HG03280 (cell line): ENCODE results near the gene BUB1B.

ENCODE experiments used
- ATAC-seq: cut with Tn5 transposase; IDR thresholded peaks from one replicate; pipeline ENCODE4 v1.9.1; 2021; ENCODE audit warnings: mild to moderate bottlenecking, moderate library complexity; ENCODE audit not compliant: unreplicated experiment

Gene BUB1B

DNA sequence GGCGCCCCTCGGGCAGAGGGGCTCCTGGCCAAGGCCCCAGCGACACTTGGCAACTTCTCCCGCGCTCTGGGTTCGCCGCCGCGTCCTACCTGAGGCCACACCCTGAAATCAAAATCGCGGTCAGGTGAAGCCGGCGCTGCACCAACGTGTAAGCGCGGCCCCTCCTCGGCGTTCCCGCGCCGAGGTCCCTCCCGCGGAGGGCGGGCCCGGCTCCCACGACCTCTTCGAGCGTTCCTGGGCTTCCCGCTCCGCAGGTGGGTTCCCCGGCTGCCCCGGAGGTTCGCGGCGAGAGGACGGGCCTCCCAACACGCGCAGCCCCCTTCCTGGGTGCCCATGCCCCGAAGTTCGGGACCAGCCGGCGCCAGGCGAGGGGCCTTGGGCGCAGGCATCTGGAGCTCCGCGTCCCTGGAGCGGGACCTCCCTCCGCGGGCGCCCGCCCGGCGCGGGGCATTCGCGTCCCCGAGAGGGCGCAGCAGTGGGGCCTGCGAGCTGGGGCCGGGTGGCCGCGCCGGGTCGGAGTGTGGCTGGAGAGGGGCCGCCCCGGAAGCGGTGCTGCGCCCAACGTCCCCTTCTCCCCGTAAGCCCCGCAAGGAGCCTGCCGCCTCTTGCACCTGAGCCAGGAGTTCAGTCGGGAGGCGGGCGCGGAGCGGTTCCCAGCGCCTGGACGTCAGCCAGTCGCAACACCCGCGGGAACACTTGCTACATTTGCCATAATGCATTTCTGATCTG is 91.7 kb downstream of the BUB1B start:
- ATAC-seq: no peak

DNA sequence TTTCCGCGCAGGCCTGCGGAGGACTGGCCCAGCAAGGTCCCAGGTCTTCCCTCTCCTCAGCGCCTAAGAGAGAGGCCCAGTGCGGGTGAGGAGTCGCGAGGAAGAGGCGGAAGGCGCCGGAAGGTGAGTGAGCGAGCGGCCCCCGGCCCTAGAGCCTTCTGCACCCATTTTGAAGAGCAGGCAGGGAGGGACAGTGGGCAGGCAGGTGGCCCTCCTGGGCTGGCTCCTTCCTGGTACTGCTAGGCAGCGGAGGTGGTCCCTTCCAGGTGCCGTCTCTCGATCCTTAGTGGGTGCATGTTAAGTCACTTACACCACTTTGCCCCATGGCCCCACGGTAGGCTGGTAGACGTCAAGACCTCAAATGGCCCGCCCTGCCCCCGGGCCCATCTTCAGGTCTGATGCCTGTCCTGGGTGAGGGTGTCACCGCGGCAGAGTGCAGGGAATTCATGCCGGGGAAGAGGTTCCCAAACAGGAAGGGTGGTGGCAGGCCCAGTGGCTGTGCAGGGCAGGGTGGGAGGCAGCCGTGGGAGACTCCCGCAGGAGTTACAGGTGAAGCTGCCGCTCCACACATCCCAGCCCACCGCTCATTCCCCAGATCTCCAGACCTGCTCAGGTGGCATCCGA is 92.4 kb downstream of the BUB1B start:
- ATAC-seq: no peak

DNA sequence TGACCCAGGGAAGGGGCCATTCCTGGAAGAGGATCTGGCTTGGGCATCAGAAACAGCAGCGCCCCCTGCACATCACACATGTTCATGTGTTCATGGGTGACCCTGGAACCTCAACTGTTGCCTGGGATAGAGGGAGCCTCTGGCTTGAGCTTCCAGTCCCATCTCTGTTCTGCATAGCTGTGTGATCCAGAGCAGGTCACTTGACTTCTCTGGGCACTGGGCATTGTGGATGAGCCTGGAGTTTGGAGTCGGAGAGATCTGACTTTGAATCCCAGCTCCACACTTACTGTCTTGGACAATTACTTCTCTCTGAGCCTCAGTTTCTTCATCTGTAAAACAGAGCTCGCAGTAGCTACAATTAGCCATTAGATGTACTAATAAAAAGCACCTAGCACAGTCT is 93.6 kb downstream of the BUB1B start:
- ATAC-seq: no peak

DNA sequence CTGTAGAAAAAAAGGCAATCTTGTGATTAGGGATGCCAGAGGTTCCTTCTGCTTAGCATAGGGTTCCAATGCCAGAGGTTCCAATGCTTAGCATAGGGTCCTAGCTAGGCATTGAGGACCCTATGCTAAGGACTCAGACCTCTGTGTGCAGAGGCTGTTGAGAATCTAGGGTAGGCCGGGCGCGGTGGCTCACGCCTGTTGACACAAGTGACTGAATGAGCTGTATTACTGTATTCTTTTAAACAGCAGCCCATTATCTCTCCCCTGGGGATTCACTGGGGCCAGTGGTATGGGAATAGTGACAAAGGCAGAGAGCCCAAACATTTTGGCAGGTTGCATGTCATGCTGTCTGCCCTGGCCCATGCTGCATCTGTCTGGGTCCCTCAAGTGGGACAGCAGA is 94.2 kb downstream of the BUB1B start:
- ATAC-seq: no peak

DNA sequence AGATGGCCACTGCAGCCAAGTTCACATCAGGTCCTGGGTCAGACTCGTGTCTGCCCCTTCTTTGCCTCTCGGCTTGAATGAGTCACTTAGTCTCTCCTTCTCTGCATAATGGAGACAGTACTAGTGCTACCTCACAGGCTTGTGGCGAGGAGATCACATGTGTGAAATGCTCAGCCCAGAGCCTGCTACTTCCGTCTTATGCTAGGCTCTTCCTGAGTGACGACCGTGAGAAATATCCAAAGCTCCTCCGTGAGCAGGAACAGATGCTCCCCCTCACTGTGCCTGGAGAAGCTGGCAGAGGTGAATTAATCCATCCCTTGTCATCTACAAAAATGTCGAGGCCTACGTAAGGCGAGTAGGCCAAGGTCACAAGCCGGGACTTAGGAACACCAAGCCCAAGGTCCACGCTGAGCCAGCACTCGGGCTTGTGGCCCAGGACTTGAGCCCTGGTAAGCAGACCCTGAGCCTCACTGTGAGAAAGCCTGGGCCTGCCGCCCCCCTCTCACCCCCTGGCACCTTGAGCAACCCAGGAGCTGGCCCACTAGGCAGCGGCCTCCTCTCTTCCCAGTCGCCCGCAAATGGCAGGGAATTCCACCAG is 95.9 kb downstream of the BUB1B start:
- no peak for ATAC-seq

DNA sequence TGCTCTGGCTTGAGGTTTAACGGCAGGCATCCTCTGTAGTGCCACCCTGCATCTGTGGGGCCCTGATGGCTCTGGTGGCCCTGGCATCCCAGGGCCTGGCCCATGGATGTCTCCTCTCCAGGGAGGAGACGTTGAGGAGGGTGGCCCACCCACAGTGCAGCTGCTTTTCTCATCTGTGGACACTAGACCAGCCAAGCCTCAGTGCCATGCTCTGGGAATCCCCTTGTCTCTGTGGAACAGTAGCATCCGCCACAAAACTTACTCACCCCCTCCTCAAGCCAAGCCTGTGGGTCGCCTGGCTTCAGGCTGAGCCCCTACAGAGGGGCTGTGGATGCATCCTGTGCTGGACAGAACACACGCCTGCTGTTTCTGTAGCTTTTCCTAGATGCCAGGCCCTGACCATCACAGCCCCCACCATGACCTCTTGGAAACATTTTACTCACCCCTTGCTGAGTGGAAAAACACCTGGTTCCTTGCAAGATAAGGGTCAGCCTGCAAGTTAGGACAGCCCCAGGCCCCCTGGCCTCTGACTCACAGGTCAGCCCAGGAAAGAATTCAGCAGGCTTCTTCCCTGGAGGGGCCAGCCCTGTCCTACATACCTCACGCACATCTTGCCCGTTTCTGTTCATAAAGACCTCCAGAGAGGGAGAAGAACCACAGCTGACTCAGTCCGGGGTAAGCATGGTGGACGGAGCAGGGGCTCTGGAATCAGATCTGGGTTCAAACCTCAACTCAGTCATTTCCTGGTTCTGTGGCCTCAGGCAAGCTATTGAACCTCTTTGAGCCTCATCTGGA is 97.0 kb downstream of the BUB1B start:
- ATAC-seq: no peak

DNA sequence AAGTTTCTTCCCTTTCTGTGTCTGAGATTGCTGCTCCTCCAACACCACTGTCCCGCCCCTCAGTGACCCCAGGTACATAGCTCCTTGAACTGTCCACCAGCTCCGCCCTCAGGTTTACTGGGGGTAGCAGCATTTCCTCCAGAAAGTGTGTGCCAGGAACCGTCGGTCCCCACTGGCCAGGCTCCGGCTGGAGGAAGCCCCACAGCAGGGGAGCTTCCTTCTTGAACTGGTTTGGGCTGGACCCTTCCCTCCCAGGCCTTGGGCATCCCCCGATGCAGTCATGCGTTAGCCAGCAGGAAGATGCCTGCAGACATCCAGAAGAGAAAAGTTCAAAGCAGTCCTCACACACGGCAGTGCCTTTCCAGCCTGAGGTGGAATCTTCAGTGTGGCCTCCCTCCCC is 97.7 kb downstream of the BUB1B start:
- no peak for ATAC-seq

DNA sequence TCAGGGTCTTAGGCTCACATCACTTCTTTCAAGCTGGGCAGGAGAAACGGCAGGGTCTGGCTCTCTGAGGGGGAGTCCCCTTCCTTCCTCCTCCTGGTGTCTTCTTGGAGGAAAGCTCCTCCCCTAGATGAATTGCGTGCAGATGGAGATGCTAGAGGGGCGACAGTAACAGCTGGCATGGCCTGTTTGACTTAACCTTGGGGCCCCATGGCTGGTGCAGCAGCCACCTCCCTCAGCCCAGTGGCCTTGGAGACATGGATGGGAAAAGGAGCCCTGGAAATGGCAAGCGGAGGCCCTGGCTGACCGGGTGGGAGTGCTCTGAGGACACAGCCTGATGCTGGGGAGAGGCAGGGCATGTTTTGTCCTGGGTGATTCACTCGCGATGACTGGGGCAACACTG is 98.2 kb downstream of the BUB1B start:
- ATAC-seq: no peak

DNA sequence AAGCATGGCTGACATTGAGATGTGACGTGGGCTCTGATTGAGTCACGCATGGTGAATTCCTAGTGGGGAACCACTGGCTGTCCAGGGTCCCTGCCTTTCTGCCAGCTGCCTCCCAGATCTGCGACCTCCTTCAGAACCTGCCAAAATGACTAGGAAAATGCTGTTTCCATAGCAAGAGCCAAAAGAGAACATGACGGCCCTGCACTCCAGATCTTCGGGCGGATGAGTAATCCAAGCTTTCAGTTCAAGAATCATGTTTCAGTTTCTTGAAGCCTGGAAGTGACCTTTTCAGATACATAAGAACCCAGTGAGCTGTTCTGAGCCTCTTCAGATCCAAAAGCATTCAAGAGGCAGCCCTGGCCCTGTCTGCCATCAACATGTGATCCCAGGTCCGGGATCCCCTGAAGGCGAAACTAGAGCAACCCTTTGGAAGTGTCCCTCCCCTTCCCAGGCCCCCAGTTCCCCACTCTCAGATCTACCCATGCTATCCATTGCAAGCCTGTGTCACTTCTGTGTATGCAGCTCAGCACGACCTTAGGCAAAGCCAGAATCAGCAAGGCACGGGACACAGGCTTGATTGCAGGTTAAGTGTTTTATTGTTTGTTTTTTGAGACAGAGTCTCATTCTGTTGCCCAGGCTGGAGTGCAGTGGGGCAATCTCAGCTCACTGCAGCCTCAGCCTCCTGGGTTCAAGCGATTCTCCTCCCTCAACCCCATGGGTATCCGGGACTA is 102.3 kb downstream of the BUB1B start:
- ATAC-seq: no peak

DNA sequence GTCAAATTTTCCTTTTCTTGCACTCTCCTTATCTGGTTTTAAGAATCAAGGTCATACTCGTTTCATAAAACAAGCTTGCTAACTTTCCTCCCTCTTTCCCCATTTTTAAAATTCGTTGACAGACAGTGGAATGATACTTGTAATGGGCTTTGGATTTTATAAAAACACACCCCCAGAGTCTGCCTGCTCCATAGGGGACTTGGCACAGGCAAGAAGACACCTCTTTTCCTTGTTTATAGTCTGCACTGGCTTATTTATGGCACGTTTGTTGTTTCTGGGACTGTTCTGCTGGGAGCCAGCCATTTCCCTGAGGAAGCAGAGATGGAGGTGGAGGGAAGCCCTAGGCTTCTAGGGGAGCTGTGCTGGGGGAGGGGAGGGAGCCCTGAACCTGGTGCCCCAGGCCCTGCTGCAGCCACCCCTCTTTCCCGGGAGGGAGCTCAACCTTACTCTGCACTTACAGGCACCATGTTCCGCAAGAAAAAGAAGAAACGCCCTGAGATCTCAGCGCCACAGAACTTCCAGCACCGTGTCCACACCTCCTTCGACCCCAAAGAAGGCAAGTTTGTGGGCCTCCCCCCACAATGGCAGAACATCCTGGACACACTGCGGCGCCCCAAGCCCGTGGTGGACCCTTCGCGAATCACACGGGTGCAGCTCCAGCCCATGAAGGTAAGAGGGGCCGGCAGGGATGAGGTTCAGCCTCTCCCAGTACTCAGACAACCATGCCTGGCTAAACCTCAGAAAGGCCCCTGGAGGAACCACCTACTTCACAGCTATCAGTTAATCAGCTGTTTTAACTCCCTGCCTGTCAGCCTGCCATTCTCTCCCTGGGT is 103.7 kb downstream of the BUB1B start:
- ATAC-seq: no peak

DNA sequence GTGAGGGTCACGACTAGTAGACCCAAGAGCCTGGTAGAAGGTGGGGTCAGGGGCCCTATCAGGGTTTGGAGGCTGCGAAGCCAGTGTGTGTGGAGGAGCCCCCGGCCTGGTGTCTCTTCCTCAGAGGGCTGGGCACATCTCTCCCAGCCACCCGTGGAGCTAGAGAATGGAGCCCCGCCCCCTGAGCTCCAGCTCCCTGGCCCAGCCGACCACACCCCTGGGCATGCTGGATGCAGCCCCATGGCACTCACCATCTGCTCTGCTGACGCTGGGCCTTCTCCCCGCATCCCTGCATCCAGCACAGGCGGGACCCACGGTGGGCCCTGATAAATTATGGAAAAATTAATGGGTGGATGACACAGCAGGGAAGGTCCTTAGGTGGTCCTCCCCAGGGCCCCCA is 104.5 kb downstream of the BUB1B start:
- ATAC-seq: no peak

DNA sequence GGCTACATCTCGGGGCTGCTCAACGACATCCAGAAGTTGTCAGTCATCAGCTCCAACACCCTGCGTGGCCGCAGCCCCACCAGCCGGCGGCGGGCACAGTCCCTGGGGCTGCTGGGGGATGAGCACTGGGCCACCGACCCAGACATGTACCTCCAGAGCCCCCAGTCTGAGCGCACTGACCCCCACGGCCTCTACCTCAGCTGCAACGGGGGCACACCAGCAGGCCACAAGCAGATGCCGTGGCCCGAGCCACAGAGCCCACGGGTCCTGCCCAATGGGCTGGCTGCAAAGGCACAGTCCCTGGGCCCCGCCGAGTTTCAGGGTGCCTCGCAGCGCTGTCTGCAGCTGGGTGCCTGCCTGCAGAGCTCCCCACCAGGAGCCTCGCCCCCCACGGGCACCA is 105.0 kb downstream of the BUB1B start:
- no peak for ATAC-seq

DNA sequence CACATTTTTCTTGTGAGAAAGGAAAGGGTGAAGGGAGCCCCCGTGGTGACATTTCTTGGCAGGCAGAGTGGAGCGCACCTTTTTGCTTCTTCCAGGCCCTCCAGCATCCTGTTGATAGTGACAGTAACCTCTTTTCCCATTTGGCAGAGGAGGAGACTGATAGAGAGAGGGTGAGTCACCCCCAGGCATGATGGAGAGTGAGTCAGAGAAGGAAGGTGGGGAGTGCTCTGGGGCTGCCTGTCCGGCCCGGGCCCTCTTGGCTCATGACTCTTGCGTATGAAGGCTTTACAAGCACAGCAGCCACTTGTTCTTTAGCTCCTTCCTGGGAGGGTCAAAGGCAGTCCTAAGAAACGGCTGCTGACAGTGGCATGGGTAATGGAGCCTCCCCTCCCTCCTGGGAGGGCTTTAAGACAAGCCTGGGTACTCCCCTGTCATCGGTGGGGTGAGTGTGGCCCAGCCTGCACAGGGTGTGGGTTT is 106.0 kb downstream of the BUB1B start:
- no peak for ATAC-seq

DNA sequence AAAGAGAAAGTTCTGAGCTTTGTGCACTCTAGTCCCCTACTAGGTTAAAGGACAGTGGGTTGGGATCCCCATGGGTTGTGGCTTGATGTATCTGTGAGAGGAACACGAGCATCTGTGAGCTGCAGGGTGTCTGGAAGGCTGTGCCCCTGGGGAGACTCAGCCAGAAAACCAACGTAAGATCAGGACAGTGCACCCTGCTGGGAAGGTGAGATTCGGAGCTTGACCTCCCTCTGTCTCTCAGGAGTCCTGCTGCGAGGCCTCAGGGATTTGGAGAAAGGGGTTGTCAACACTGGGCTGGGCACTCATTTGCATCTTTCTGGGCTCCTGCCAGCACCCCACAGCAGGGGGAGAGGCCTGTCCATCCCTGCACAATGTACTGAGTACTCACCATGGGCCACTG is 106.8 kb downstream of the BUB1B start:
- ATAC-seq: no peak

DNA sequence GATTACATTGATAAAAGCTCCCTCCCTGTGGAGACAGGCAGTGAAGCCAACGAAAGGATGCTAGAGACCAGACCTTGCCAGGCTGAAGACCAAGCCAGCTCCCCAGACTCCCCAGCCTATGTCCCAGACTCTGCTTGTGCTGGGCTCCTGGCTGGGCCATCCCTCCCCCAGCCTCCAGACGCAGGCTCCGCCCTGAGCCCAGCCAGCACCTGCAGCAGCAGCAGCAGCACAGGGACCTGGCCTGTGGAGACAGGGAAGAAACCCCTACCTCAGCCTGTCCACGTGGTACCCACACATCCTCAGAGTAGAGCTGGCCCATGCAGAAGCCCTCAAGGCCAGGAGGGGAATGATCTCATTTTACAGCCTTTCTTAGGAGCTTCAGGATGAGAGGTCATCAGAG is 108.7 kb downstream of the BUB1B start:
- no peak for ATAC-seq

DNA sequence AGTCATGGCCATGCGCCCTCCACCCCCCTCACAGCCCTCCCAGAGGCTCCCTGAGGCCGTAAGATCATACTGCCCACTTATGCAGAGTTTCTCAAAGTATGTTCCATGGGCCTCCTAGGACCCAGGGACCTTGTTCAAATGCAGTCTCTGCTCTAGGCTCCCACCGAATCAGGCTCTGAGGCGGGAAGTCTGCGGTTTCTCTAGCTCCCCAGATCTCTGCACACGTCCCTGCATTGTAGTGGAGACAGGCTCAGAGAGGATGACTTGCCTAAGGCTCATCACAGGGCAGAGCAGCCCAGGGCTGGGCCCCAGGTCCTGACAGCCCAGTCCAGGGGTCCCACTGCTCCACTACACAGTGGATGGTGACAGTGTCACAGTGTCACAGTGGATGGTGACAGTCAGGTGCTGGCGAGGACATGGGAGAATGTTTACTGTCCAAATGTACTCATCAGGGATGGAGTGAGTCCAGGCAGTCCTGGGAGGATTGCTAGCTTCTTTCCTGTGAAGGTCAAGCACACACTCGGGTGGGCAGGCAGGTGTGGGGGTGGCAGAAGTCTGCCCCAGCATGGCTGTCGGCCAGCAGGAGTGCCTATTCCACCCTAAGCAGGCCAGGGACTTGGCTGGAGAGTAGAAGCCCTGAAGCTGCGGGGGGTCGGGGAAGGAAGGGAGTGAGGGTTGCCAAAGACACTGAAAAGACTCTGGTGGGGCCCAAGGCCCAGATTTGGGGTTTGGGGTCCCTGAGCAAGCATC is 109.6 kb downstream of the BUB1B start:
- ATAC-seq: no peak
